Eye (tissue), 1 donor: ENCODE results near the gene PRODH2.

ENCODE experiments used
- DNase-seq: peaks from one replicate; pipeline ENCODE4 v3.0.0-alpha.2; 2015

PRODH2 gene

GRCh38 chr19:35812220-35813042, at the start of gene PRODH2:
Gene PRODH2 (minus strand): TSS chr19:35812845. CDS start chr19:35812805, 40 bp downstream.
- DNase-seq, result no peak

DNA sequence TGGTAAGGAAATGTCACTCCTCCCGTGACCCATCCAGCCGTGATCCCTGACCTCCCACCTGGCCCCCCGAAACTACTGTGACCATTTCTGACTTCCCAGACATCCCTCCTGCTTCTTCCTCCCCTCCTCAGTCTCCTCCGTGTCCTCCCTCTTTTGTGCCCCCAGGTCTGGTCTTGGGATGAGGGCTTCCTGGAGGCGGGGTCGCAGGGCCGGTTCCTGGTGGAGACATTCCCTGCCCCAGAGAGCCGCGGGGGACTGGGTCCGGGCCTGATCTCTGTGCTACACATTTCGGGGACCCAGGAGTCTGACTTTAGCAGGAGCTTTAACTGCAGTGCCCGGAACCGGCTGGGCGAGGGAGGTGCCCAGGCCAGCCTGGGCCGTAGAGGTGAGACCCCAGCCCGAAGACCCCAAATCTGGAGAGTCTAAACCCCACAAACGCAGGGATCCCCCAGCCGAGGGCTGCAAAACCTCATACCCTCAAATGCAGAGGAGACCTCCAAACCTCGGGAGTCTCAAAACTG, 49.1 kb upstream of the PRODH2 start:
- DNase-seq, result no peak

DNA sequence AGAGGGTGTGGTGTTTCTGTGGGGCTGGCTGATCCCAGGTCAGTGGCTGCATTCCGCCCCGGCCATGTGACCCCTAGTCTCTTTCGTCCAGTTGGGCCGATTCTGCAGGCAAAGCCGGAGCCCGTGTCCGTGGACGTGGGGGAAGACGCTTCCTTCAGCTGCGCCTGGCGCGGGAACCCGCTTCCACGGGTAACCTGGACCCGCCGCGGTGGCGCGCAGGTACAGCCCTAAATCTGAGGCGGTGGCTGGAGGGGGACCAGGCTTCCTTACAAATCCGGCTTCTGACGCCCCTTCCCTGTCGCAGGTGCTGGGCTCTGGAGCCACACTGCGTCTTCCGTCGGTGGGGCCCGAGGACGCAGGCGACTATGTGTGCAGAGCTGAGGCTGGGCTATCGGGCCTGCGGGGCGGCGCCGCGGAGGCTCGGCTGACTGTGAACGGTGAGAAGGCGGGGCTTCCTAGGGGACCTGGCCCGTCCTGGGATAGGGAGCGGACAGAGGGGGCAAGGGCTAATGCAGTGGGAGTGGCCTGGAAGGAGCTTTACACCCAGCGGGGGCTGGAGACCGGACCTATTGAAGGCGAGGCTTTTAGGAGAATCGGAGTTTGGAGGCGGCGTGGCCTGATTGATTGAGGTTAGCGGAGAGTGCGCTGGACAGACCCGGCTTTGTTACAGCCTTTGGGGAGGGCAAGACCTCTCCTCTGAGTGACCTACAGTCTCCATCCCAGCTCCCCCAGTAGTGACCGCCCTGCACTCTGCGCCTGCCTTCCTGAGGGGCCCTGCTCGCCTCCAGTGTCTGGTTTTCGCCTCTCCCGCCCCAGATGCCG, 48.4 kb upstream of the PRODH2 start:
- peak; percentile 68 for DNase-seq

GRCh38 chr19:35860436-35860817, 47.8 kb upstream of the PRODH2 start:
- DNase-seq, result no peak

DNA sequence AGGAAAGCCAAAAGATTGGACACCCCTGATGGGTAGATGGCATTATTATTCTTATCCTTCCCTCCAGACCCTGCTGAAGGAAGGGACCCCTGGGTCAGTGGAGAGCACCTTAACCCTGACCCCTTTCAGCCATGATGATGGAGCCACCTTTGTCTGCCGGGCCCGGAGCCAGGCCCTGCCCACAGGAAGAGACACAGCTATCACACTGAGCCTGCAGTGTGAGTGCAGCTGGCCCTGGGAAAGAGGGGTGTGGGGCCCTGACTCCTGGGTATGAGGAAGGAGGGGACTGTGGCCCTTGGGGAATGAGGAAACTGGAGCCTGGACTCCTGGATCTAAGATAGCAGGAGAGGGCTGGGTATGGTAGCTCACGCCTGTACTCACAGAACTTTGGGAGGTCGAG, 46.8 kb upstream of the PRODH2 start:
- DNase-seq, result no peak

GRCh38 chr19:35858311-35858710, 45.7 kb upstream of the PRODH2 start:
- no peak for DNase-seq

DNA sequence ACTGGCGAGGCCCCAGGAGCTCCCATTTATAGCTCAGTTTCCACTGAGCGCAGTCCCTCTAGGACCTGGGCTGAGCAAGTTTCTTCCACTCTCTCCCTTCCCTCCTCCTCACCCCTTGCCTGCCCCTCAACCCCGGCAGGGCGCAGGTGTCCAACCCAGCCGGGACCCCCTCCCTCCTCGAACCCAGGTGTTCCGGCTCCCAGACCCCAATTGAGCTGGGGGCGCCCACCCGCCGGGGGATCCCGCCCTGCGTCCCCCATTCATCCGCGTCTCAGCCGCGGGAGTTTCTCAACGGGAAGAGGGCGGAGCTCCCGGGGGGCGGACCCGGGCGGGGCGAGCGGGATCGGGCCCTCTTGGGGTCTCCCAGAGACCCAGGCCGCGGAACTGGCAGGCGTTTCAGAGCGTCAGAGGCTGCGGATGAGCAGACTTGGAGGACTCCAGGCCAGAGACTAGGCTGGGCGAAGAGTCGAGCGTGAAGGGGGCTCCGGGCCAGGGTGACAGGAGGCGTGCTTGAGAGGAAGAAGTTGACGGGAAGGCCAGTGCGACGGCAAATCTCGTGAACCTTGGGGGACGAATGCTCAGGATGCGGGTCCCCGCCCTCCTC, 44.0 kb upstream of the PRODH2 start, which contains the start of gene KIRREL2:
Gene KIRREL2 (plus strand): TSS at position 366 of the 604 bp plus-strand sequence. CDS start 209 bp downstream, at position 575.
- peak; percentile 89 for DNase-seq

DNA sequence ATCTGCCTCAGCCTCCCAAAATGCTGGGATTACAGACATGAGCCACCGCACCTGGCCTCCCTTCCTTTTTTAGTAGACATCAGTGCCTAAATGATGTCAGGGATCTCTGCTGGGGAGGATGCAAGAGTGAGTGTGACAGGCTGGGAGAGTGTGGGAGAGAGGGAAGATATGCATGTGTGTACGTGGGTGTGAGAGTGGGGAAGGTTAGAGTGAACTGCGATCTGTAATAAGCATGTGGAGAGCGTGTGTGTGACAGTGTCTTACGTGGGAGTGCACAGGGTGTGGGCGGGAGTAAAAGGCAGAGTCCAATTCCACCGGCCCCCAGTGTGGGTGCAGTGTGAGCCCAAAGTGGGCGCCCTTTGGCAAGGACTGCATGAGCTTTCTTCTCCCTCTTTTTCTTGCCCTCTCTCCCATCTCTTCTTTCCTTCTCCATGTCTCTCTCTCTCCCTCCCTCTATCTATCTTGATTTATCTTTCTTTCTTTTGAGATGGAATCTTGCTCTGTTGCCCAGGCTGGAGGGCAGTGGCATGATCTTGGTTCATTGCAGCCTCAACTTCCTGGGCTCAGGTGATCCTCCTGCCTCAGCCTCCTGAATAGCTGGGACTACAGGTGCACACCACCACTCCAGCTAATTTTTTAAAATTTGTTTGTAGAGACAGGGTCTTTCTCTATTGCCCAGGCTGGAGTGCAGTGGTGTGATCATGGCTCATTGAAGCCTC, 40.6 kb upstream of the PRODH2 start:
- DNase-seq, result no peak

GRCh38 chr19:35852029-35852780, 39.6 kb upstream of the PRODH2 start, which contains the start of gene NPHS1:
Gene NPHS1 (minus strand): TSS chr19:35852504. CDS start chr19:35851837, 667 bp downstream.
- peak; percentile 52 for DNase-seq

DNA sequence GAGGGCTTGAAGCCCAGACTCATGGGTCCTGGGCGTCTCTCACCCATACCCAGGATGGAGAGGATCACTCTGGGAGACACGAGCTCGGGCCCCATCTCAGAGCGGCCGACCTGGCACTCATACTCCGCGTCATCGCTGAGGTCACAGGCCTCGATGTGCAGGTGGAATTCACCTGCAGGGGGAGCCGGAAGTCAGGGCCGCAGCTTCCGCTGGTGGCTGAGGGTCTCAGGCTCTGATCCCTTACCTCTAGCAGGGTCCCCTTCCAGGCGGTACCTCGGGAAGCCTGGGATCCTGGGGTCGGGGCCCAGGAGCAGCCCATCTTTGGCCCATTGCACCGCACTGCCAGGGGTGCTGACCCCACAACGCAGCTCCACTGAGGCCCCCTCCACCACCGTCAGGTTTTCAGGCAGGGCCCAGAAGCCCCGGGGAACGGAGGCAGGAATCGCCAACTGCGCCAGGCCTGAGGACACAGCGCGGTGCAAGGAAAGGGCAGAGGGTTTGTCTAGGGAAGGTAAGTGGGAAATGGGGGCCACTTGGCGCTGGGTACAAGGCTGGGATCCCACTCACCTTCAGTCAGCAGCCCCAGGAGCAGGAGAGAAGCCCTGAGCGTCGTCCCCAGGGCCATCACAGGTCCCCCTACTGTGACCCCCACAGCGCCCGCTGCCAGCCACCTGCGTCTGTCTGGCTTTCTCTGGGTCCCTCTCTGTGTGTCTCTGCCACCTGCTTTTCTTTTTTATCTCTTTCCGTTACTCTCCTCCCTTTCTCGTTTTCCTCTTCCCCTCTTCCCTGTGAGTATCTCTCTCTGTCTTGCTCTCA, 38.8 kb upstream of the PRODH2 start:
- peak; percentile 32 for DNase-seq

DNA sequence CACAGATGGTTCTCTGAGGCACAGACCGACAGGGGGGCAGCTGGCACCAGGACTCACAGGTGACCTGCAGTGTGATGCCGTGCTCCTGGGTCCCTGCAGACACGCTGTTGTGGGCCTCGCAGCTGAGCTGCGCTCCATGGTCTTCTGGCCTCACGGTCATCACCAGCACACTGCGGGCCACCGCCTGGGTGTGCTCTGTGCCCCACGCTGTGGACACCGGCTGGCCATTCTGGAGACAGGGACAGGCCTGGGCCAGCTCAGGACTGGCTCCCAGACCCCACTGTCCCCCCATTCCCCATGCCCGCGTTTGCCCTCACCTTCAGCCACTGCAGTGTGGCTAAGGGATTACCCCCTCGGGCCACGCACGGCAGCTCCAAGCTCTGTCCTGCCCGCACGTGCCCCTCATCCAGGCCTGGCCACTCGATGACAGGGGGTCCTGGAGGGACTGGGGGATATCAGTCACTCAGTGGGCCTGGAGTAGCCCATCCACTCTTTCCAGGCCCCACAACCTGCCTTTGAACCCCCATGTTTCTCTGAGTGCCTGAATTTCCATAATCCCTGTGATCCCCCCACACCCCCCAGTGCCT, 36.4 kb upstream of the PRODH2 start:
- DNase-seq, result no peak

GRCh38 chr19:35848486-35848885, 35.8 kb upstream of the PRODH2 start:
- DNase-seq, result no peak

DNA sequence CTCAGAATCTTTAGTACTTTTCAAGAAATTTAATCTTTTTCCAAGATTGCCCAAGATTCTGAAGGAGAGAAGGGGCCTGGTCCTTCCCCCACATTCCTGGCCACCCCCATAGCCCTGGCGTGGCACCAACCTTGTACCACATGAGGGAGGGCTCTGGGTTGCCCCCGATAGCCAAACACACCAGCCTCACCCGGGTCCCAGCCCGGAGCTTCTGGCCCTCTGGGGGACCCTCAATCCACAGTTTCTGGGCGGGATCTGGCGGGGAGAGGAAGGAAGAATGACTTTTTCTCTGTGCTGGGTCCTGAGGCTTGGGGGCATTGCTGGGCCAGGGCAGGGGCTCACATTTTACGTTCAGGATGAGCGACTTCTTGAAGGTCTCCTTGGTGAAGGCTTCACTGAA, 35.3 kb upstream of the PRODH2 start:
- DNase-seq, result no peak

- DNase-seq, result no peak
Measured at GRCh38 chr19:35846038-35846668, 33.5 kb upstream of the PRODH2 start.

DNA sequence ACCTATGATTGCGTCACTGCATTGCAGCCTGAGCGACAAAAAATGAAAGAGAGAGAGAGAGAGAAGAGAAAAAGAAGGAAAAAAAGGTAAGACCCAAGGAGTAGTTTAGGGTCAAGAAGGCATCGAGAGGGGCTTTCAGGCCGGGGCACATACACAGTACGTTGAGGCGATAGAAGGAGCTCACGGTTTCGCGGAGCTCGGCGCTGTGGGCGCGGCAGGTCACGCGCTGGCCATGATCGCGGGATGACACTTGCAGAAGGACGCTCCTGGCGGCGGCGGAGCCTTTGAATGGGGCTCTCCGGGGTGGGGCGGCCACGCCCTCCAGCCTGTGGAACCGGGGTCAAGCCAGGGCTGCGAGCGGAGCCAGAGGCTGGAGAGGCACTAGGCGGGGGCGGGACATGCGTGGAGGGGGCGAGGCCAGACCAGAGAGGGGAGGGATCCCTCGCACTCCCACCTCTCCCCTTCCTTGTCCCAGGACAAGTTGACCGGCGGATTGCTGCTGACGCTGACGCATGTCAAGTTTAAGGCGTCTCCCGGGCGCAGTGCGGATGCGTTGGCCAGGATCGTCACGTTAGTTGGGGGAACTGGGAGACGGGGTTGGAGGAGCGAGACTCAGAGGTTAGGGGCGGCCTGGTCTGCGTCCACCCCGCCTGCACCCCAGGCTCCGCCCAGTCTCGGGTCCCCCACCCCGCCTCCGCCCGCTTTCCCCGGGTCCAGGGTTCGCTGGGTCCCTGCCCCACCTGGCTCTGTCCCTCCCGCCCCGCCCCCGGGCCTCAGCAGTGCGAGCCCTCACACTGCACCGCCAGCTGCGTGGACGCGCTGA, 32.8 kb upstream of the PRODH2 start:
- DNase-seq, result peak; percentile 31

DNA sequence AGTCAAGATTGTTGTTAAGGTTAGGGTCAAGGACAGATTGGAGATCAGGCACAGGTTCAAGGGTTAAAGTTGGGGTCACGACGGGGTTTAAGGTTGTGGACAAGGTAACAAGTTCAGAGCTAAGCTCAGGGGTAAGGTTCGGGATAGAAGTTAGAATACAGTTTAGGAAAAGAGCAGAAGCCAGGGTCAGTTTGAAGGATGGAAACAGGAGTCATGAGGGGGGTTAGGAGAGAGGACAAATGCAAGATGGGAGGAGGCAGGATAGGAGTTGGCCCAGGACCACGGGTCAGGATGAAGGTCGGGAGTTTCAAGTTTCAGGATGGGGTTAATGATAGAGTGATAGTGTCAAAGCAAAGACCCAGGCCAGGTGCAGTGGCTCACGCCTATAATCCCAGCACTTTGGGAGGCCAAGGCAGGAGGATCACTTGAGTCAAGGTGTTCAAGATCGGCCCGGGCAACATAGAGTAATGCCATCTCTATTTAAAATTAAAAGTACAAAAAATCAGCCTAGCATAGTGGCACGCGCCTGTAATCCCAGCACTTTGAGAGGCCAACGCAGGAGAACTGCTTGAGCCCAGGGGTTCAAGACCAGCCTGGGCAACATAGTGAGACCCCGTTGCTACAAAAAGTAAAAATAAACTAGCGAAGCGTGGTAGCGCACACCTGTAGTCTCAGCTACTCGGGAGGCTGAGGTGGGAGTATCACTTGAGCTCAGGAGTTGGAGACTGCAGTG, 32.0 kb upstream of the PRODH2 start:
- DNase-seq, result no peak

DNA sequence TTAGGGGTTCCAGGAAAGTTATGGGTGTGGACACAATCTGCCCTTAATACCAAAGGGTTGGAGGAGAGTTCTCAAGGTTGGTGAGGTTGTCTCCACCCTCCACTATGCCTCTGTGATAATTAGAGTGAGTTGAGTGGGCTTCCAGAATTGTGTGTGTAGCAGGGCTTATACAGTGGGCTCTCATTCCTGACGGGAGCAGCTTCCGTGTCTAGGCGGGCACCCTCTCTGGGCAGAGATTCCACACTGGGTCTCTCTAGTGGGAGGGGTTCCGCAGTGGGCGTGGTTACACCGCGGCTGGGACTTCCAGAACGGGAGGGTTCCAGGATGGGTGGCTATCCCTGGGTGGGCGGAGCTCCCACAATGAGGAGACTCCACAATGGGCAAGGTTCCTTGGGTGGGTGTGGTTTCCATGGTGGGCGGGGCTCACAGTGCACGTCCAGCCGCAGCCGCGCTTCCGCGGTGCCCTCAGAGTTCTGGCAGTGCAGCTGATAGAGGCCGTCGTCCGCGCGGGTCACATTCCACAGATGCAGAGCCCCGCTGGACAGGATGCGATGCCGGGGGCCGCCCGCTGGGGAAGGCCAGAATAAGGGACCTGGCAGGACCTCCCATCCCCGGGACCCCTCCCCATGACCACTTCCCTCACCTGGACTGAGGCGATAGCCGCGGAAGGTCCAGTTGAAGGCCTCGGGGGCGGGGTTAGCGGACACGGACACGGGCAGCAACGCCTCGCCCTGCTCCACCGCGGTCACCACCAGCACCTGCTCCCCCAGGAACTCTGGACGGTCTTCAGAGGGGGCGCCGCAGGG, 31.2 kb upstream of the PRODH2 start:
- DNase-seq, result peak; percentile 27
